Right hindlimb (tissue), 1 donor: Measurements from ENCODE around the gene HSPH1.
"Not testable (repeated sequence)": the region's sequence is repeated elsewhere in the genome, so short reads cannot be mapped to it uniquely, and the experiment has no call there.

Experiments
- DNase-seq: peaks from one replicate; pipeline ENCODE4 v3.0.0-alpha.2; 2018

Gene HSPH1

DNA sequence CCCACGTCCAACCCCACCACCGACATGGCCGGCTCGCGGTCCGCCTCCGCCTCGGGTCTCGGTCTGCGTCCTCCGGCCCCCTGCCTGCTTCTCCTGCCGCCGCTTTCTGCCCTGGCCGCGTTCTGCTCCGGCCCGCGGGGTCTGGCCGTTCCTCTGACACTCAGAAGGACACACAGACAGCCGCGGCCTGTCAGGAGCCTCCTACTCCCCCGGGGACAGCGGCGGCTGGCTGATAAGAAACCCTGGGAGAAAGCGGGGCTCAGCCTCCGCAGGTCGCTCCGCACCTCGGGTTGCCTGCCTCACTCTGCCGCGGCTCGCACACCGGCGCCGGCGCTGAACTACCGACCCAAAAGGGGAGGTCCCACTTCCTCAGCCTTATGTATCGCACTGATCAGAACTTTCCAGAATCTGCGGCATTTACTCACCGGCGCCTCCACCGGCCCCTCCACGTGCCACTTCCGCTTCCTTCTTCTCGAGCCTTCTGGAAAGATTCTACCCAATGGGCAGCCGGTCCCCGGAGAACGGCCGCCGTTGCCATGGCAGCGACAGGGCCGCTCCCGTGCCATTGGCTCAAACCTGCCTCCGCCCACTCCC, at the start of gene HSPH1:
HSPH1 (minus strand) TSS at position 348 of the 594 bp plus-strand sequence; CDS start at position 26, 322 bp downstream.
- DNase-seq = peak; percentile 99

DNA sequence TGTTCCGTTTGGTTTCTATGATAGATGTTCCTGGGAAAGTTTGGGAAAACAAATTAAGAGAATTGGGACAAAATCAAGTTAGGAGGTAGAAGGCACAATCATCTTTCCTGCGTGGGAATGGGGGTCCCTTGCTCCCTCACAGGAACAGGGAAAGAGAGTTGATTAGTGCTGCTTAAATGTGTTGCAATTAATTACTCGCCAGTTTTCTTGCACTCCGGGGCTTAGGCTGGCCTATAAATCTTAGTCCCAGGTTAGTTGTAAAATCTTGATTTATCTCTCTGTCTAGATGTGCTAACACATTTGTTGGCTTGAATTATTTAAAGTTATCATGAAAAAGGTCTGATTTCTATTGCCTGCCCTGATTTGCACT, 48.1 kb upstream of the HSPH1 start:
- peak; percentile 59 for DNase-seq

GRCh38 chr13:31209172-31209840, 47.6 kb upstream of the HSPH1 start:
- DNase-seq = peak; percentile 82

GRCh38 chr13:31208559-31209122, 46.9 kb upstream of the HSPH1 start:
- DNase-seq = no peak

GRCh38 chr13:31207661-31208552, 46.2 kb upstream of the HSPH1 start:
- peak; percentile 74 for DNase-seq

DNA sequence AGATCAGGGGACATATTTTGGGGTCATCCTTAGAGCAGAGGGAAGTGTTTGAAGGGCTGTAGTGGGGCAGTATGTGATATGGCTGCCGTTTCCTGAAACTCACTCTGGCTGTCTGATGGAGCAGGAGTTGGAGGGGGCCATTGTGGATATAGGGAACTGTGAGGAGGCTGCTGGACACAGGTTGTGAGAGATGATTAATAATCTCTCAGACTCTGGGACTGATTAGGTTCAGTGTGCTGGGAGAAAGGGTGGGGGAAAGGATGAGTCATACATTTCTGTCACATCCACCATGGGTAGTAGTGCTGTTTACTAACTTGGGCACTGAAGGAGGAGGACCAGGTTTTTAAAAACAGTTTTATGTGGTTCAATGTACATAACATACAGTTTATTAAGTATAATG, 42.9 kb upstream of the HSPH1 start:
- no peak for DNase-seq

GRCh38 chr13:31201341-31202031, 39.8 kb upstream of the HSPH1 start:
- DNase-seq = no peak

- DNase-seq = peak; percentile 74
Measured at GRCh38 chr13:31200637-31200971, 38.9 kb upstream of the HSPH1 start.

DNA sequence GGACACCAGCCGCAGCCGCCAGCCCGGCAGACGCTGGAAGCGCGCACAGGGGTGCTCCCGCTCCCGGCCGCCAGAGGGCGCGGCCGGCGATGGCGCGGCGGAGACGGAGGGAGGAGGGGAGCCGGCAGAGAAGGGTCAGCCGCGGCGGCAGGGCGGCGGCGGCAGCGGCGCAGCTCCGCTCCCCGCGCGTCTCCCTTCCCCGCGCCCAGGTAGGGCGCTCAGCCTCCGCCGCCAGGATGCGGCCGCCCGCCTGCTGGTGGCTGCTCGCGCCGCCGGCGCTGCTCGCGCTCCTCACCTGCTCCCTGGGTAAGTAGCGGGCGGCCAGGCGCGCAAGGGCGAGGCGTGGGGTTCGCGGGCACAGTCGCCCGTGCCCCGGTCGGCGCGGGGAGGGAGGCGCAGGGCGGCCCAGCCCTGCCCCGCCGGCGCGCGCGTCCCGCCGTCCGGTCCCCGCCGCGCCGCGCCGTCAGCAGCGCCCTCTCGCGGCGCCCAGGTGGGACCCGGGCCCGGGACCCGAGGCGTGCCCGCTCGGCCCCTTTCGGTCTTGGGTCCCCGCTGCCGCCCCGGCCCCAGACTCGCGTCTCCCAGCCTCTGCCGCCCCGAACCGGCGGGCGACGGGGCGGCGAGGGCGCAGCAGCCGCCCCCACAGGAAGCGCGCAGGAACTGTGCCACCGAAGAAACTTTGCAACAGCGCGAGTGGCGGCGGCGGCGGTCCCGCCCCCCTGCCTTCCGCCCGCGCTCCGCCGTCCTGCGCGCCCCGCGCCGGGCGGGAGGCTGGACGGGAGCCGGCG, 38.3 kb upstream of the HSPH1 start, which contains the start of gene B3GLCT:
B3GLCT (plus strand) TSS at position 127 of the 788 bp plus-strand sequence; CDS start at position 237, 110 bp downstream.
- peak; percentile 90 for DNase-seq

DNA sequence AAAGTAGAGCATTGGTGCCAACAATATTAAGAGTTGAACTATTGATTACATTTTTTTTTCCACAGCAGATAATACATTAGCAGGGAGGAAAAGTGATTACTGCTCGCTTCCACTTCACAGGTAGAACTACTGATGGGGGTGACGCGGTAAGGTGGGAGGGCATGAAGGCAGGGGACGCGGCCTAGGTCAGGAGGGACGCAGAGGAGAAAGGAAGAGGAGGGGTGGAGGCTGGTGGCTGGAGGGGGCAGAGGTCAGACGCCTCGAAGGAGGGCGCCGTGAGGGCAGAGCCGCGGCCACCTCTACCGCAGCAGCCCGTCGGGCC, 37.8 kb upstream of the HSPH1 start:
- no peak for DNase-seq

GRCh38 chr13:31198519-31198918, 36.8 kb upstream of the HSPH1 start:
- DNase-seq = no peak

GRCh38 chr13:31196992-31197391, 35.3 kb upstream of the HSPH1 start:
- DNase-seq = no peak

DNA sequence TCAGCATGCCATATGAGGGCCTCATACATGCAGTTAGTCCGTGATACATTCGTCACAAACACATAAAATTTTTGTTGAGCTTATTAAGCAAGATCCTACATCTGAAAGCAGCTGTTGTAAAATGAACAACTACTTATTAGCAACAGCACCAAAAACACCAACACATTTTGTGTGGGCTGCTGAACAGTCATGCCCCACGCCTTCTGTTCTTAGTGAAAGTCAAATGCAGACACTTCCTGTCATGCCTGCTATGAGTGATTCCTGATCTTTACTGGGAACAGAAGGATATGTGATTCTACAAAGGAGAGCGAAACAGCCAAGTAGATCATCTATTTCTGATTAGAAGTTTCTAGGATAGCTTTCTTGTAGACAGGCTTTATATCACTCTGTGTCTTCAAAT, 33.9 kb upstream of the HSPH1 start:
- DNase-seq = no peak

DNA sequence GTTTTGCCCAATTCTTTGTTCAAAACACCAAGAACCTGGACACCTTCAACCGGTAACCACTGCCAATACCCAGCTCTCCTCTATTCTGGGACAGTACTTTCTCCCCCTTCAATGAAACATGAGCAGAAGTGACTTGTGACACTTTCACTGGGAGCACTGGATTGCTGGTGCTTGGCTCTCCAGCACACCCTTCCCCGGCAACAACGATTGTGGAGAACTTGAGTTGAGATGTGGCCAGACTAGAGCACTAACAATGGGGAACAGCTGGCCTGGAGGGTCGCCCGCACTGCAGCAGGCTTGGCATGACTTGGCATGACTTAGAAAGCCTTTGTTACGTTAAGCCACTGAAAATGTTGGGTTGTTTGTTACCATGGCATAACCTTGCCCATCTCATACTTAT, 30.6 kb upstream of the HSPH1 start:
- DNase-seq = peak; percentile 49

GRCh38 chr13:31191748-31192147, 30.0 kb upstream of the HSPH1 start:
- DNase-seq = no peak

DNA sequence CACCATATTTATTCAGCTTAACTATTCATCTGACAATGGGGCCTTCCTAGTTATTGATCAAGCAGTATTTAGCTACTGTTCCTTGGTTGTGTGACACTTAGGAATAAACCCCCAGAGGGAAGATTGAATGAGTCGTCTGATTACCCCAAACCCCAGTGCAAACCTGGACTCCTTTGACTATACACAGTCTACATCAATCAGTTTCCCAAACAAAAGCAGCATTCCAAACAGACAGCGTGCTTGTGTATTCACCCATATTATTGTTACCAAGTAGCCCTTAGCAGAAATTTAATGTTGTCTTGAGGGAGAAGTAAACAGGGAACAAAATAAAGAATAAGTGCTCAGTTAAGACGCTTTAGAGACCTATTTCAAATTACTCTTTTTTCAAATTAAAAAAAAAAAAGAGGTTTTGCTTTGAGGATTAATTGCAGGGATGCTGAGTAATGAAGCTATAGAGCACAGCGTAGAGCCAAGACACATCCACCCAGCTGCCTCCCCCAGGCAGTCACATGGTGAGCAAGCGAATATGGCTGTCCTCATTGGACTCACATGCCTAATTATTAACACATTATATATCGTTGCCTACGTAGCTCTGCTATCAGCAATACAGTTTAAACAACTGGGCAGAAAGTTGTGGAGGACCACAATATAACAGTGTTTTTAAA, 23.4 kb upstream of the HSPH1 start:
- no peak for DNase-seq

GRCh38 chr13:31184451-31184850, 22.7 kb upstream of the HSPH1 start:
- DNase-seq = no peak

GRCh38 chr13:31182987-31183386, 21.3 kb upstream of the HSPH1 start:
- no peak for DNase-seq

DNA sequence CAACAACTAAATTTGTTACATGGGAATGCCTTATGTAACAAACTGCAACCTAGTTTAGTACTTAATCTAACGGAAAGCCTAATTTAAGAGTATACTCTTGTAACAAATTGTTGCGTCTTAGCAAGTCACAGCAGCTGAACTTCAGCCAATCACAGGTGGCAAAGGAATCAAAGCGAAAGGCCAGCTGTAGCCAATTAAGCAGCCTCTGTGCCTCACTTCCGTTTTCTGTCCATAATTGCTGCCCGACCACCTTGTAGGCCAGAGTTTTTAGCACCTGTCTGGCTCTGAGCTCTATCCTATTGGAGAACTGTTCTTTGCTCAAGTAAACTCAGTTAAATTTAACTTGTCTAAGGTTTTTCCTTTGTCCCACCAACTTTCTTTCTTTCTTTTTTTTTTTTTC, 18.1 kb upstream of the HSPH1 start:
- no peak for DNase-seq

DNA sequence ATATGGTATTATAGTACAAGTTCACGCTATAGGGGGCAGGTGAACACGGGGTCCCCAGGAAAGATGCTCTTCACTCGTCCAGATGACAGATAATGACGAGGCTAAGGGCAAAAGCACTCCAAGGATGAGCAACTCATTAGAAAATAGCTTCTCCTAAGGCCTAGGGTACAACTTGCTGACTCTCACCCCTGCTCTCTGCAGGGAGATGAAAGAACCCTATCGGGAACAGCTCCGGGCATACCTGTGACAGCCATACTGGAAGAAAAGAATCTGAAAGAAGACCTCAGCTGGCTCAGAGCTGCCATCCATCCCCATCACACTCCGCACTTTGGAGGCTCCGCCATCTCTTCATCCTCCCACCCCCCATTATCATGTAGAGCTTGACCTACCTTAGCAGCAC, 17.5 kb upstream of the HSPH1 start:
- no peak for DNase-seq

DNA sequence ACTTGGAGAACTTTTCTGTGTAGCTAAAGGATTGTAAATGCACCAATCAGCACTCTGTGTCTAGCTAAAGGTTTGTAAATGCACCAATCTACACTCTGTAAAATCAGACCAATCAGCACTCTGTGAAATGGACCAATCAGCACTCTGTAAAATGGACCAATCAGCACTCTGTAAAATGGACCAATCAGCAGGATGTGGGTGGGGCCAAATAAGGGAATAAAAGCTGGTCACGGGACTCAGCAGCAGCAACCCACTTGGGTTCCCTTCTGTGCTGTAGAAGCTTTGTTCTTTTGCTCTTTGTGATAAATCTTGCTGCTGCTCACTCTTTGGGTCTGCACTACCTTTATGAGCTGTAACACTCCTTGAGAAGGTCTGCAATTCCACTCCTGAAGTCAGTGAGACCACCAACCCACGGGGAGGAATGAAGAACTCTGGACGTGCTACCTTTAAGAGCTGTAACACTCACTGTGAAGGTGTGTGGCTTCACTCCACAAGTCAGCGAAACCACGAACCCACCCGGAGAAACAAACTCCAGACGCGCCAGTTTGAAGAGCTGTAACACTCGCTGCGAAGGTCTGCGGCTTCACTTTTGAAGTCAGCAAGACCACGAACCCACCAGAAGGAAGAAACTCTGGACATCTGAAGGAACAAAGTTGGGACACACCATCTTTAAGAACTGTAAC, 16.2 kb upstream of the HSPH1 start:
- DNase-seq = not testable (repeated sequence)
